HG03280 (cell line): ENCODE results near the gene PRPS1L1.

Experiments
- ATAC-seq: cut with Tn5 transposase; IDR thresholded peaks from one replicate; pipeline ENCODE4 v1.9.1; 2021; ENCODE audit warnings: mild to moderate bottlenecking, moderate library complexity; ENCODE audit not compliant: unreplicated experiment

Gene PRPS1L1

GRCh38 chr7:18016547-18017444 is 10.8 kb downstream of the PRPS1L1 start:
- no peak for ATAC-seq

DNA sequence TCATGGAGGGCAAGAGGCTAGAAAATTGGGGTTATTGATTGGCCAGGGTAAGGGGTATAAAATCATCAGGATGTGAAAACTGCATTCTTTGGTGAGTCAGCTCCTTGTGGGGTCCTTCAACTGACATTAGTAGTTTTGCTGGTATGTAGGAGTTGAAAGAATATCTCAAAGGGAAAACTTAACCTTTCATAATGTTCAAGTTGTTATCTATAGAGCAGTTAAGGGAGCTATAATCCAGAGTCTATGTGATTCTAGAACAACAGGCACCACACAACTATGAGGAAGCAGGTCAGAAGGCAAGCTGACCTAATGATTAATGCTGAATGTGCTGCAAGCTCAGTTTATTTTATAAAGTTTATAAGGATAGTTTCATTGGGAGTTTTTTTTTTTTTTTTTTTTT is 13.7 kb downstream of the PRPS1L1 start:
- ATAC-seq, result no peak

GRCh38 chr7:18004372-18004771 is 23.3 kb downstream of the PRPS1L1 start:
- ATAC-seq, result no peak

DNA sequence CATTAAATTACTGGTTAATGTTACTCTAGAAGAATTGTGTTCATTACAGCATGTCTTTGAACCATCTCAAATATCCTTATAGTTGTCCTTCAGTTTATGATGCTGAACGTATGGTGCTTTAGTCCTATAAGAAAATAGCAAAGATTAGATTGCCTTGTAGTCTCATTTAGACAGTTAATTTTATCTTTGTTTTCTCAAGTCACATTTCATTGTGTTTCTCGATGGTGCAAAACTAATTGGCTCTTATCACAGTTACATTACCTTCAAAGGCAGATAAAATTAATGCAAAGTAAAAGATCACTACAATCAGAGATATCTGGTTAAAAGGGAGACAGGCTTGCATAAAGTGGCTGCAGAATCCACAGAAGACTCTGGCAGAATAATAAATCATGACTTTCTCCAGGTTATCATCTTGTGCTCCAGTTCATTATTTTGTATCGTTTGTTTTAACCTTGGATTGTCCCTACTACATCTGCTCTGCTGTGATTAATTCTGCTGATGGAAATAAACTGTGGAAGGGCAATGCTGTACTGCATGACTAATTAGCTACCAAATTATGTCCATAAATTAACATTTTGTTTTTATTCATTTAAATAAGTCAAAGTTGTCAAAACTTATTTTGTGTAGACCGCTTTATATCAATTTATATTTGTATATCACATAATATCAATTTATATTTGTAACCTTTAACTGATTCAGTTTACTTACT is 24.2 kb downstream of the PRPS1L1 start:
- no peak for ATAC-seq

DNA sequence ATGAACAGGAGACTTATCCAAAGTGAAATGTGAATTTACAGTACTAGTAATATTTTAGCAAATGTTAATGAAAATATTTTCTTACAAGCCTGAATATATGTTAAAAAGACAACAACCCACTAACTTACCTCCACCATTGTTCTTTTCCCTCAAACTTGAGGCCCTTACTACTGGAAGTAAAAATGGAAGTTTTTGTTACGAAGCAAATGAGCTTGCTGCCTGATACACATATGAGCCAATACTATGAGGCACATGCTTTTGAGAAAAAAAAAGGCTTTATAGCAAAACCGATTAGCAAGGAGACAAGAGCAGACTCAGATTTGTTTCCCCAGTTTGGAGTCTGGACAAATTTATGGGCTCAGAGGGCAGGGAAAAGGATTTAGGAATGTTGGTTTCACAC is 29.0 kb downstream of the PRPS1L1 start:
- ATAC-seq, result no peak

DNA sequence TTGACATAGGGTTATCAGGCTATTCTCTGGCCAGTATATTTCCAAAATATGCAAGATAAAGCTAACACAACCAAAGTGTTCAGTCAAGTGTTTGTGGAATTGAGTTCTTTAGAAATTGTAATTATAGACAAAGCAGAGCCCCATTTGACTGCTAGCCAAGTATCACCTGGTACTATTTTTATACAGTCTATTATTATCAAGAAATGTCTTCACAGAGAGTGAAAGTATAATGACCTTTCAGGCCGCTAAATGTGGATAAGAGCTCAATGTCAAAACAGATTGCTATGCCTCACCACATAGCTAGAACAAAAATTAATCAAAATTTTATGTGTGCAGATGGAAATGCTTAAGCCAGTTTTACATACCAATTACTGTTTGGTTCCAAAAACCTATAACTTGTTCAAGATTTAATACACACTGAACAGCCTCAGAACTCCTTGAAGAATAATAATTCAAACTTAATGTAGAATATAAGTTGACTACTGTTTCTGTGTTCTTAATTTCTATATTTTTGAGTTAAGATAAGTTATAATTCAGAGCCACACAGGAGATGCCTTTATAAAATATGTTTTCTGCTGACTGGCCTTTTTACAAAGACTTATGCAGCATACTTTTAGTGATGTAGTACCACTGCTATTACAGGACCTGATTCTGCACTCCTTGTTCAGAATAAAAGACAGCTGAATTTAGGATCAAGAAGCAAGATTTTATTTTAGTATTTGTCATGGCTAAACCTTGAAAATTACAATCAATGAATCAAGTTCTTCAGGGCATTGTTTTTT is 31.0 kb downstream of the PRPS1L1 start:
- ATAC-seq, result no peak

DNA sequence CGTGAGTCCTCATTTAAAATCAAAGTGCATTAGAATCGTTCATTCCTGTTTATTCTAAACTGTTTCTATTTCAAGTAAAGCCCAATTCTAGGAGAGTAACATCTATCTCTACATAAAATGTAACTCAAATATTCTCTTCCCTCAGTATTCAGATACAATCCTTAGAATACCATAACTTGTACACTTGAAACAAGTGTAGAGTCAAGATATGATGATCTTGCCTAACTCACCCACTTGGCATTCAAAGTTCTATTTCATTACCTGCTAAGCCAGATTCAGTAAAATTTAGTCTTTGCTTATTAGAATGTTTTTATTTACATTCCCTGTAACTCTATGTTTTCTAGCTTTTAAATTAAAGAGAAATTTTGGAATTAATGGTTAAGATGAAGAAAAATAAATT is 31.6 kb downstream of the PRPS1L1 start:
- ATAC-seq, result no peak

DNA sequence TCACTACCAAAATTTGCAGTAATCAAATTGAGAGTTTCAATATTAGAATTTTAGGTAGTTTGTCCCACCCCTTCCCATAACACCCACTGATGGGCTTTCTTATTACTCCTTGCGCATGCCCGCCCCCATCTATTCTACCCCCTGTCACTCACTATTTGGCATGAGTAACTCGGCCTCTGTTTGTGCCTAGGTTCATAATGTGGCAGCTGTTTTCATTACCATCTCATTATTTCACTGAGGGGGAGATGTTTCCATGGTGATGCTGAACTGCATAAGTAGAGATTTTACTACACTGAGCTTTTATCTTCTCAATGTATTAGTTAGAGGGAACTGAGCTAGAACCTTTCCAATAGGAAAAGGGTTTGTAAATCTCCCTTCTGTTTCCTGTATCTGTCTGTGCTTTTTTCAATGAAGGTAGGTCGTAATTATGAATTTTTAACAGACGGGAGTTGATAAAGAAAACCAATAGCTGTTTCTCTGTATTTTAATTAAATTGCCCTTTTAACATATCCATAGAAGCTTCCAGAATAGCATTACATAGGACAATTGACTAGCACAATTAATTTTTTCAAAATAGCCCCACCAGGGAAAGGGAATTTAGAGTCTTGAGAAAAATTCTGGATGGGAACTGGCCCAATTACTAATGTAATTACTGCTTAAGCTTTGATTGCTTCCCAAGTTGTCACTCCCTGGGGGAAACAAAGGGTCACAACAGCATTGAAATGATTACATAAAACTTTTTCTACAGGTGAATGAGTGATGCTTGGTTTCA is 33.4 kb downstream of the PRPS1L1 start:
- ATAC-seq, result no peak

- ATAC-seq, result no peak
Observed at GRCh38 chr7:17991866-17992648, 35.6 kb downstream of the PRPS1L1 start.

- no peak for ATAC-seq
Observed at GRCh38 chr7:17990761-17991160, 36.9 kb downstream of the PRPS1L1 start.

- ATAC-seq, result no peak
Observed at GRCh38 chr7:17989546-17989945, 38.1 kb downstream of the PRPS1L1 start.

DNA sequence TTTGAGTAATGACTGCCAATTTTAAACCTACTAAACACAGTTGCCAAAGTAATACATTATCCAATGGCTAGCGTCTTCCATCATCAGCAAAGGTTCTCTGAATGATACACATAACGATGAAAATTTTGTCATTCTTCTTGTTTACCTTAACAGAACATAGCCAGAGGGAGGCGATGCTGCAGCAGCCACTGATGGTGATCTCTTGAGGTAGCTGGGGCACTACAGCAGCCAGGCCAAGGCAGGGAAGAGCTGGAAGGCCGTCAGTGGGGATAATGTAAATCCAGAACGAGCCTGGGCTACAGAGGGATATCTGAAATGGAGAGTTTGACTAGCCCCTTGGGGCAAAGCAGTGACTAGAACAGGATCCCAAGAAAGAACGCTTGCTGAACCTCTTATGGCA is 38.8 kb downstream of the PRPS1L1 start:
- no peak for ATAC-seq

- no peak for ATAC-seq
Observed at GRCh38 chr7:17988141-17988540, 39.5 kb downstream of the PRPS1L1 start.

- ATAC-seq, result no peak
Observed at GRCh38 chr7:17986851-17987250, 40.8 kb downstream of the PRPS1L1 start.

DNA sequence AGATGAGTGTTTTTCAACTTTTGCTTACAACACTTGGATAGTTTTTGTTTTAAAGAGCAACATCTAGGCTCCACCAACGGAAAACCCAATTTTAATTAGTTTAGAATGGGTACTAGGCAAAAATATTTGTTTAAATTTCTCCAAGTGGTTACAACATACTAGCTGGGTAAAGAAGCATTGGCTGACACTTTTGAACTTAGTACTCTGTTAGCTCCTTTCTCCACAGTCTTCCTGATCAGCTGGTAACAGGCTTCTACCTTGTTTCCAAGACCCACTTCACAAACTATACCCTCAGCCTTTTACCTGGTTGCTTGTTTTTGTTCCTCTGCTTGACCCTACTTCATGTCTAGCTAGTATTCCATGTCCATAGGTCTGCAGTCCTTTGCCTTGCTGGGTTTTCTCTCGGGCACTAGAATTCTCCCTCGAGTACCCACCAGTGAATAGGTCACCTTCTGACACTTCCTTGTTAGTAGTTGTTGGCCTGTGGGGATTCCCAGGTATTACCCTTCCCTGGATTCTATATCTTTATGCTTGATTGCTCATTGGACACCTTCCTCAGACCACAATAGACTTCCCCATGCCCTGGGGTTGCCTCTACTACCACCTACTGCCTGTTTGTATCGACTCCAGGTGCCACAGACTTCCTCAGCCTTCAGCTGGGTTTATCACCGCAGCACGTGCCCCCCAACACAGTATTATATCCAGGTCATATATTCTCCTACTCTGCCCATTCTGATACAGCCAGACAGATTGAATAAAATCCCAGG is 42.0 kb downstream of the PRPS1L1 start:
- no peak for ATAC-seq

- ATAC-seq, result no peak
Observed at GRCh38 chr7:17984288-17984687, 43.4 kb downstream of the PRPS1L1 start.

DNA sequence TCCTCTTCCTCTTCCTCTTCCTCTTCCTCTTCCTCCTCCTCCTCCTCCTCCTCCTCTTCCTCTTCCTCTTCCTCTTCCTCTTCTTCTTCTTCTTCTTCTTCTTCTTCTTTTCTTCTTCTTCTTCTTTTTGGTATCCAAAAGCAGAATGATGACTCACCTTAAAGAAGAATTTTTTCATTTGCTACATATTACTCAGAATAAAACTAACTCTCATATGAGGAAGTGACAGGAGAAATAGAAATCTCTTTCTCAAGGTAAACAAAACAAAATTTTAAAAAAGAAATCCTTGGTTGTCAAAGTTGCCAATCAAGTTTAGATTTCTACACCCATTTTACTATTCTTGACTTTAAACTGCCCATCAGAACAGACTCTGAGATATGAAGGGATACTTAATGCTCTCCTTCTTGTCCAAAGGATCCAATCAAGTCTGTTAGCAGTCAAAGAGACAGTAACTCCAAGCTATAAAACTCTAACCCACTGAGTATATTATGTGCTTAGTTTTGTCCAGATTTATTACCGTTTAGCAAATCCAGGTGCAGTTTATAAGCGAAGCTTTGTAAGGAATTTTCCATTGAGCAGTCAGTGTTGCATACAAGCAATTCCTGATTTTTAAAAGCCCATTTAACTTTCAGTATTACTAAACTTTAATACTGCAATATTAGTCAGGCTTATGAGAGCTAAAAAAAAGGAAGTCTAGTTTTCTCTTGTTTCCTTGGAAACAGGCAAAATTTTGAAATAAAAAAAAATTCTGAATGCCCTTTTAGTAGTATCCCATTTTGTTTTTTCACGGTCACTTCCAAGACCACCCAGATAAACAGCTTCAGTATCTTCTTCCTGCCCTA is 44.2 kb downstream of the PRPS1L1 start:
- no peak for ATAC-seq

DNA sequence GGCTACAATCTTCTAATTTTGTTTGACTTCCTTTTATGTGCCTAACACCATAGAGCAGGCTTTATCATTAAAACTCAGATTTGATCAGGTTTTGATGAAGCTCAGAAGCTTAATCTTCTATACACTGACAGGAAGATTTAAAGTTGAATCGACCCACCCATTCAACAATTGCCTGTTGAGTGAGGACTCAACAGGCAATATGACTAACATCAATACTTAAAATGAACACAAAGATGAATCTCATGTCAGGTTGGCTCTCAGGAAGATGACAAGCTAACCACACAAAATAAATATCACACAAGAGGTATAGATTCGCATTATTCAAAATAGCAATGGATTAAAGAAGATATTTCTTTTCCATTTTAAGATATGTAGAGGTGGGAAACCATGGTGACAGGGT is 50.7 kb downstream of the PRPS1L1 start:
- ATAC-seq, result no peak
